Measurements from ENCODE around the gene RUNX2.

- TF ChIP-seq, protein P1, sequence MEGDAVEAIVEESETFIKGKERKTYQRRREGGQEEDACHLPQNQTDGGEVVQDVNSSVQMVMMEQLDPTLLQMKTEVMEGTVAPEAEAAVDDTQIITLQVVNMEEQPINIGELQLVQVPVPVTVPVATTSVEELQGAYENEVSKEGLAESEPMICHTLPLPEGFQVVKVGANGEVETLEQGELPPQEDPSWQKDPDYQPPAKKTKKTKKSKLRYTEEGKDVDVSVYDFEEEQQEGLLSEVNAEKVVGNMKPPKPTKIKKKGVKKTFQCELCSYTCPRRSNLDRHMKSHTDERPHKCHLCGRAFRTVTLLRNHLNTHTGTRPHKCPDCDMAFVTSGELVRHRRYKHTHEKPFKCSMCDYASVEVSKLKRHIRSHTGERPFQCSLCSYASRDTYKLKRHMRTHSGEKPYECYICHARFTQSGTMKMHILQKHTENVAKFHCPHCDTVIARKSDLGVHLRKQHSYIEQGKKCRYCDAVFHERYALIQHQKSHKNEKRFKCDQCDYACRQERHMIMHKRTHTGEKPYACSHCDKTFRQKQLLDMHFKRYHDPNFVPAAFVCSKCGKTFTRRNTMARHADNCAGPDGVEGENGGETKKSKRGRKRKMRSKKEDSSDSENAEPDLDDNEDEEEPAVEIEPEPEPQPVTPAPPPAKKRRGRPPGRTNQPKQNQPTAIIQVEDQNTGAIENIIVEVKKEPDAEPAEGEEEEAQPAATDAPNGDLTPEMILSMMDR (IDR thresholded peaks at IDR 0.05) = no peak
- TF ChIP-seq EZH2 (IDR thresholded peaks at IDR 0.05) = no peak
These were observed 217.3 kb downstream of the RUNX2 start for GRCh38 chr6:45545416-45545815.
